PC-3 (cell line): Measurements from ENCODE around the gene TEX28.
A peak's percentile ranks its signal among the peaks of the same experiment; 100 is the strongest.

Experiments
- CTCF ChIP-seq: fragments of 300-600 bp; sonication (generic); conservative IDR thresholded peaks from 2 replicates; pipeline ENCODE4 v1.5.1; 2017; ENCODE audit warnings: antibody characterized with exemption, low read depth, mild to moderate bottlenecking, low read length
- EZH2 ChIP-seq: fragments of 300-600 bp; sonication (generic); IDR thresholded peaks from one replicate; pipeline ENCODE4 v1.6.1; 2017; ENCODE audit warnings: antibody characterized with exemption, mild to moderate bottlenecking, low read length; ENCODE audit not compliant: unreplicated experiment
- EZH2phosphoT487 ChIP-seq: fragments of 300-600 bp; sonication (generic); IDR thresholded peaks from 2 replicates; pipeline ENCODE4 v1.6.1; 2018; ENCODE audit warnings: mild to moderate bottlenecking, antibody characterized with exemption, low read length, borderline replicate concordance

GRCh38 chrX:154308108-154308946, 13.4 kb upstream of the TEX28 start:
- TF ChIP-seq CTCF, result peak; percentile 77
- TF ChIP-seq EZH2phosphoT487, result no peak
- TF ChIP-seq EZH2, result no peak
